ENCODE data around the gene DRP2. TPM values are rescaled to one million over a fixed set of nuclear protein-coding genes. Genes with fewer than 3 reads are reported as not detected.
A peak's percentile ranks its signal among the peaks of the same experiment; 100 is the strongest.
"Not testable (repeated sequence)": the region's sequence is repeated elsewhere in the genome, so short reads cannot be mapped to it uniquely, and the experiment has no call there.

The DRP2 gene
- total and polyA plus RNA-seq, 4 donors, result 0.18 to 1.9 (median 0.89) TPM

GRCh38 chrX:101260435-101260834 lies 40.8 kb downstream of the DRP2 start:
- Histone ChIP-seq H3K9me3 (ENCODE audit: control insufficient read depth, low read length) (no peaks in the 10 kb centered on the region), H3K27ac (ENCODE audit: low read depth in 1 of 2, low read length in 2 of 2) (no peak overlapping the region), H3K4me3 (ENCODE audit: low read length in 2 of 2) (no peak overlapping the region), H3K27me3 (ENCODE audit: control insufficient read depth in 1 of 2, insufficient read depth in 2 of 2, low read length in 1 of 2) (no peaks in the 10 kb centered on the region), H3K36me3 (ENCODE audit: control insufficient read depth in 1 of 2, insufficient read depth in 2 of 2, low read length in 1 of 2) (no peaks in the 10 kb centered on the region), H3K4me1 (ENCODE audit: control insufficient read depth in 1 of 2, insufficient read depth in 2 of 2, low read length in 2 of 2) (no peaks in the 10 kb centered on the region)
- DNase-seq (no peak), ATAC-seq (ENCODE audit: low FRiP score) (no peak)
- 64 to 84% methylated on average over 4 of the region's 4 CpGs for WGBS, 2 donors
- intact Hi-C loops (cut with DNase I), result no loop called here

- Histone ChIP-seq H3K27ac (ENCODE audit: low read depth in 1 of 2, low read length in 2 of 2) (no peak overlapping the region), H3K4me3 (ENCODE audit: low read length in 2 of 2) (no peak overlapping the region), H3K27me3 (ENCODE audit: control insufficient read depth in 1 of 2, insufficient read depth in 2 of 2, low read length in 1 of 2) (no peaks in the 10 kb centered on the region), H3K36me3 (ENCODE audit: control insufficient read depth in 1 of 2, insufficient read depth in 2 of 2, low read length in 1 of 2) (no peaks in the 10 kb centered on the region), H3K4me1 (ENCODE audit: control insufficient read depth in 1 of 2, insufficient read depth in 2 of 2, low read length in 2 of 2) (no peaks in the 10 kb centered on the region), H3K9me3 (ENCODE audit: control insufficient read depth, low read length) (no peaks in the 10 kb centered on the region)
- 73 to 97% methylated on average over 4 of the region's 4 CpGs for WGBS, 2 donors
- no peak for DNase-seq
- intact Hi-C loops (cut with DNase I), result no loop called here
- no peak for ATAC-seq (ENCODE audit: low FRiP score)
Observed at GRCh38 chrX:101262590-101262989, 43.0 kb downstream of the DRP2 start.

GRCh38 chrX:101263766-101264165 lies 44.2 kb downstream of the DRP2 start:
- Histone ChIP-seq H3K9me3 (ENCODE audit: control insufficient read depth, low read length) (no peaks in the 10 kb centered on the region), H3K27ac (ENCODE audit: low read depth in 1 of 2, low read length in 2 of 2) (peak overlapping the region in 1 of 2 donors; percentile 18), H3K27me3 (ENCODE audit: control insufficient read depth in 1 of 2, insufficient read depth in 2 of 2, low read length in 1 of 2) (no peaks in the 10 kb centered on the region), H3K4me1 (ENCODE audit: control insufficient read depth in 1 of 2, insufficient read depth in 2 of 2, low read length in 2 of 2) (no peaks in the 10 kb centered on the region), H3K36me3 (ENCODE audit: control insufficient read depth in 1 of 2, insufficient read depth in 2 of 2, low read length in 1 of 2) (no peaks in the 10 kb centered on the region), H3K4me3 (ENCODE audit: low read length in 2 of 2) (no peak overlapping the region)
- DNase-seq (no peak), ATAC-seq (ENCODE audit: low FRiP score) (no peak)
- WGBS, 2 donors, result 34% methylated on average over 2 of the region's 2 CpGs
- intact Hi-C loops (cut with DNase I), result no loop called here

- Histone ChIP-seq H3K27me3 (ENCODE audit: control insufficient read depth in 1 of 2, insufficient read depth in 2 of 2, low read length in 1 of 2) (no peaks in the 10 kb centered on the region), H3K9me3 (ENCODE audit: control insufficient read depth, low read length) (no peaks in the 10 kb centered on the region), H3K4me3 (ENCODE audit: low read length in 2 of 2) (no peak overlapping the region), H3K4me1 (ENCODE audit: control insufficient read depth in 1 of 2, insufficient read depth in 2 of 2, low read length in 2 of 2) (no peaks in the 10 kb centered on the region), H3K27ac (ENCODE audit: low read depth in 1 of 2, low read length in 2 of 2) (no peak overlapping the region), H3K36me3 (ENCODE audit: control insufficient read depth in 1 of 2, insufficient read depth in 2 of 2, low read length in 1 of 2) (no peaks in the 10 kb centered on the region)
- intact Hi-C loops (cut with DNase I), result no loop called here
- no peak for DNase-seq
- 63 to 64% methylated on average over 5 of the region's 5 CpGs for WGBS, 2 donors
- no peak for ATAC-seq (ENCODE audit: low FRiP score)
Observed at GRCh38 chrX:101265869-101266428, 46.4 kb downstream of the DRP2 start.

- DNase-seq, result no peak
- Histone ChIP-seq H3K27ac (ENCODE audit: low read depth in 1 of 2, low read length in 2 of 2) (no peak overlapping the region), H3K4me3 (ENCODE audit: low read length in 2 of 2) (no peak overlapping the region), H3K9me3 (ENCODE audit: control insufficient read depth, low read length) (no peaks in the 10 kb centered on the region), H3K36me3 (ENCODE audit: control insufficient read depth in 1 of 2, insufficient read depth in 2 of 2, low read length in 1 of 2) (no peaks in the 10 kb centered on the region), H3K27me3 (ENCODE audit: control insufficient read depth in 1 of 2, insufficient read depth in 2 of 2, low read length in 1 of 2) (no peaks in the 10 kb centered on the region), H3K4me1 (ENCODE audit: control insufficient read depth in 1 of 2, insufficient read depth in 2 of 2, low read length in 2 of 2) (no peaks in the 10 kb centered on the region)
- intact Hi-C loops (cut with DNase I), result no loop called here
- 76 to 95% methylated on average over 6 of the region's 6 CpGs for WGBS, 2 donors
- no peak for ATAC-seq (ENCODE audit: low FRiP score)
Observed at GRCh38 chrX:101274198-101274597, 54.6 kb downstream of the DRP2 start.

GRCh38 chrX:101276238-101276637 lies 56.7 kb downstream of the DRP2 start:
- Histone ChIP-seq H3K27me3 (ENCODE audit: control insufficient read depth in 1 of 2, insufficient read depth in 2 of 2, low read length in 1 of 2) (no peaks in the 10 kb centered on the region), H3K4me3 (ENCODE audit: low read length in 2 of 2) (no peak overlapping the region), H3K4me1 (ENCODE audit: control insufficient read depth in 1 of 2, insufficient read depth in 2 of 2, low read length in 2 of 2) (no peaks in the 10 kb centered on the region), H3K27ac (ENCODE audit: low read depth in 1 of 2, low read length in 2 of 2) (no peak overlapping the region), H3K36me3 (ENCODE audit: control insufficient read depth in 1 of 2, insufficient read depth in 2 of 2, low read length in 1 of 2) (no peaks in the 10 kb centered on the region), H3K9me3 (ENCODE audit: control insufficient read depth, low read length) (no peaks in the 10 kb centered on the region)
- WGBS, 2 donors, result 81 to 89% methylated on average over 2 of the region's 2 CpGs
- ATAC-seq (ENCODE audit: low FRiP score) (no peak), DNase-seq (no peak)
- intact Hi-C loops (cut with DNase I), result no loop called here

GRCh38 chrX:101287402-101287801 lies 67.8 kb downstream of the DRP2 start:
- Histone ChIP-seq H3K4me1 (ENCODE audit: control insufficient read depth in 1 of 2, insufficient read depth in 2 of 2, low read length in 2 of 2) (no peaks in the 10 kb centered on the region), H3K27me3 (ENCODE audit: control insufficient read depth in 1 of 2, insufficient read depth in 2 of 2, low read length in 1 of 2) (no peaks in the 10 kb centered on the region), H3K27ac (ENCODE audit: low read depth in 1 of 2, low read length in 2 of 2) (no peak overlapping the region), H3K9me3 (ENCODE audit: control insufficient read depth, low read length) (no peaks in the 10 kb centered on the region), H3K36me3 (ENCODE audit: control insufficient read depth in 1 of 2, insufficient read depth in 2 of 2, low read length in 1 of 2) (no peaks in the 10 kb centered on the region), H3K4me3 (ENCODE audit: low read length in 2 of 2) (no peak overlapping the region)
- 3 to 8% methylated on average over 2 of the region's 2 CpGs for WGBS, 2 donors
- DNase-seq, result no peak
- no peak for ATAC-seq (ENCODE audit: low FRiP score)
- intact Hi-C loops (cut with DNase I), result loop anchor here in 1 of 2 donors (10.0 kb wide), 1 partner anchor 603 kb away; no protein-coding TSS in a partner anchor

- peak; percentile 33 for ATAC-seq (ENCODE audit: low FRiP score)
- Histone ChIP-seq H3K27ac (ENCODE audit: low read depth in 1 of 2, low read length in 2 of 2) (no peak within 1 kb of the TSS), H3K4me1 (ENCODE audit: control insufficient read depth in 1 of 2, insufficient read depth in 2 of 2, low read length in 2 of 2) (no peaks in the 10 kb centered on the region), H3K9me3 (ENCODE audit: control insufficient read depth, low read length) (no peaks in the 10 kb centered on the region), H3K4me3 (ENCODE audit: low read length in 2 of 2) (peak within 1 kb of the TSS in 1 of 2 donors; percentile 8), H3K36me3 (ENCODE audit: control insufficient read depth in 1 of 2, insufficient read depth in 2 of 2, low read length in 1 of 2) (no peaks in the 10 kb centered on the region), H3K27me3 (ENCODE audit: control insufficient read depth in 1 of 2, insufficient read depth in 2 of 2, low read length in 1 of 2) (no peaks in the 10 kb centered on the region)
- 11 to 48% methylated on average over 72 to 75 of the region's 75 CpGs for WGBS, 2 donors
- intact Hi-C loops (cut with DNase I), result no loop called here
- no peak for DNase-seq
Observed at GRCh38 chrX:101290957-101291603, 71.5 kb downstream of the DRP2 start, which contains the start of gene TAF7L. TAF7L (minus strand) TSS chrX:101291334; CDS start chrX:101287543, 3,791 bp downstream.

- intact Hi-C loops (cut with DNase I); ATAC-seq (ENCODE audit: low FRiP score); H3K9me3 ChIP-seq (ENCODE audit: control insufficient read depth, low read length); H3K4me1 ChIP-seq (ENCODE audit: control insufficient read depth in 1 of 2, insufficient read depth in 2 of 2, low read length in 2 of 2); H3K27ac ChIP-seq (ENCODE audit: low read depth in 1 of 2, low read length in 2 of 2); DNase-seq; H3K4me3 ChIP-seq (ENCODE audit: low read length in 2 of 2); H3K36me3 ChIP-seq (ENCODE audit: control insufficient read depth in 1 of 2, insufficient read depth in 2 of 2, low read length in 1 of 2); H3K27me3 ChIP-seq (ENCODE audit: control insufficient read depth in 1 of 2, insufficient read depth in 2 of 2, low read length in 1 of 2): not testable (repeated sequence)
- 91 to 94% methylated on average over 3 of the region's 3 CpGs for WGBS, 2 donors
Observed at GRCh38 chrX:101295603-101296002, 76.0 kb downstream of the DRP2 start.

All from aorta (tissue), 5 donors.